HepG2 (cell line): ENCODE data around the gene C11orf58. TPM values are rescaled to one million over a fixed set of nuclear protein-coding genes. Genes with fewer than 3 reads are reported as not detected.

Source experiments
- ATAC-seq: fragments of 200-7000 bp; cut with Tn5 transposase; 3 replicates; pipeline ENCODE4 v1.9.1; 2020; ENCODE audit warnings: mild to moderate bottlenecking, moderate library complexity
- BruUV-seq: library from RNA; stranded (reverse); fragments of 400-500 nt; replicated peaks from 2 replicates; lab custom pipeline; 2021; lab: Mats Ljungman, UMichigan
- CTCF ChIA-PET: fragments of 300-600 bp; formaldehyde crosslinking; extraction: SDS; loops from one replicate; lab custom pipeline; 2021; ENCODE audit warnings: low total read pairs, inconsistent platforms, low intra/inter-chr PET ratio; lab: Yijun Ruan, JAX
- POLR2A ChIA-PET: fragments of 350-600 bp; sonication (Branson Sonifier 250); formaldehyde crosslinking; loops from one replicate; lab custom pipeline; 2020; ENCODE audit warnings: antibody characterized with exemption, inconsistent platforms; lab: Yijun Ruan, JAX
- DNase-seq: peaks from one replicate; pipeline ENCODE4 v3.0.0-alpha.2; 2015; ENCODE audit warnings: low spot score
- FAIRE-seq: peaks from 3 replicates; lab custom pipeline; 2011; peaks lifted over from hg19 to GRCh38; lab: Jason Lieb, UNC
- H2AFZ ChIP-seq: one replicate; pipeline ENCODE4 v1.6.1; 2011; ENCODE audit warnings: low read length, inconsistent platforms
- H3K27ac ChIP-seq: fragments of 300-600 bp; 3 replicates; pipeline ENCODE4 v1.8.0; 2011; ENCODE audit warnings: mixed run types, mild to moderate bottlenecking, mixed read lengths, low read length, inconsistent platforms; ENCODE audit not compliant: insufficient read depth; ENCODE audit errors: extremely low read length
- H3K27me3 ChIP-seq, 2 experiments: fragments of 200-600 bp in 1 of 2; 2 replicates in 1 of 2; 3 replicates in 1 of 2; pipeline versions ENCODE4 v1.6.0 to v1.8.0; 2011; ENCODE audit warnings: low read length in 2 of 2, mild to moderate bottlenecking in 2 of 2, moderate library complexity in 2 of 2, inconsistent platforms in 1 of 2; ENCODE audit not compliant: insufficient read depth in 2 of 2, control insufficient read depth in 1 of 2
- H3K36me3 ChIP-seq, 2 experiments: fragments of 200-600 bp in 1 of 2; replicated peaks in 1 of 2; 2 replicates in 1 of 2; 3 replicates in 1 of 2; pipeline versions ENCODE4 v1.5.1 to v1.8.0; 2011; ENCODE audit warnings: low read length in 2 of 2, inconsistent platforms in 1 of 2; ENCODE audit not compliant: insufficient read depth in 2 of 2, control insufficient read depth in 1 of 2
- H3K4me1 ChIP-seq: 2 replicates; pipeline ENCODE4 v1.5.1; 2012; ENCODE audit warnings: low read length, inconsistent platforms; ENCODE audit not compliant: insufficient read depth
- H3K4me2 ChIP-seq: 2 replicates; pipeline ENCODE4 v1.6.0; 2011; ENCODE audit warnings: low read depth, low read length, inconsistent platforms
- H3K4me3 ChIP-seq, 3 experiments: fragments of 200-600 bp in 1 of 3; sonication (generic), shearing (Covaris generic) in 1 of 3; replicated peaks in 1 of 3; 2 replicates each; pipeline ENCODE4 v1.5.1; 2011 to 2016; ENCODE audit warnings: low read length in 3 of 3, inconsistent platforms in 2 of 3, low read depth in 2 of 3, mild to moderate bottlenecking in 2 of 3, control low read depth in 1 of 3, mixed read lengths in 1 of 3; ENCODE audit not compliant: insufficient read depth in 1 of 3
- H3K79me2 ChIP-seq: one replicate; pipeline ENCODE4 v1.6.1; 2011; ENCODE audit warnings: low read length, inconsistent platforms; ENCODE audit not compliant: insufficient read depth
- H3K9ac ChIP-seq: 2 replicates; pipeline ENCODE4 v1.6.0; 2011; ENCODE audit warnings: mild to moderate bottlenecking, low read depth, low read length, inconsistent platforms; ENCODE audit not compliant: insufficient read depth
- H3K9me3 ChIP-seq: 2 replicates; pipeline ENCODE4 v1.5.1; 2012; ENCODE audit warnings: mild to moderate bottlenecking, low read length
- H4K20me1 ChIP-seq: 2 replicates; pipeline ENCODE4 v1.6.0; 2011; ENCODE audit warnings: inconsistent platforms, mild to moderate bottlenecking, low read length, moderate library complexity; ENCODE audit not compliant: insufficient read depth
- HMG20A ChIP-seq: IDR thresholded peaks from 2 replicates; pipeline ENCODE4 v1.6.1; 2016; ENCODE audit warnings: borderline replicate concordance
- HOXD1 ChIP-seq: sonication (generic); formaldehyde crosslinking; IDR thresholded peaks from 2 replicates; pipeline ENCODE4 v1.5.0; 2020; ENCODE audit warnings: missing genetic modification reagents
- LCORL ChIP-seq, 2 experiments: fragments of 450-650 bp in 1 of 2; sonication (generic) in 1 of 2; formaldehyde crosslinking in 1 of 2; IDR thresholded peaks; 2 replicates each; pipeline versions ENCODE4 v1.5.0 to v1.6.1; 2017 to 2020; ENCODE audit warnings: antibody characterized with exemption in 1 of 2, missing genetic modification reagents in 1 of 2
- NFYC ChIP-seq: IDR thresholded peaks from 2 replicates; pipeline ENCODE4 v1.6.1; 2016; ENCODE audit warnings: missing genetic modification reagents, missing compliant biosample characterization
- RFX5 ChIP-seq: IDR thresholded peaks from 2 replicates; pipeline ENCODE4 v1.6.1; 2011; ENCODE audit warnings: low read depth, low read length, improper control_type of control experiment
- SKIL ChIP-seq: sonication (generic); formaldehyde crosslinking; IDR thresholded peaks from 2 replicates; pipeline ENCODE4 v1.8.0; 2022; ENCODE audit warnings: missing genetic modification reagents, mild to moderate bottlenecking, moderate library complexity, borderline replicate concordance
- ZFP36 ChIP-seq: fragments of 150-350 bp; IDR thresholded peaks from 2 replicates; pipeline ENCODE4 v1.6.1; 2018; ENCODE audit warnings: borderline replicate concordance, low read length, low read depth; ENCODE audit not compliant: partially characterized antibody
- ZNF691 ChIP-seq: sonication (generic); formaldehyde crosslinking; IDR thresholded peaks from 2 replicates; pipeline ENCODE4 v1.4.0; 2020; ENCODE audit warnings: missing genetic modification reagents, low read depth, mild to moderate bottlenecking, borderline replicate concordance
- ZNF720 ChIP-seq: sonication (generic); formaldehyde crosslinking; IDR thresholded peaks from 2 replicates; pipeline ENCODE4 v1.4.0; 2020; ENCODE audit warnings: missing genetic modification reagents
- ZNF766 ChIP-seq: sonication (generic); formaldehyde crosslinking; IDR thresholded peaks from 2 replicates; pipeline ENCODE4 v1.5.0; 2020; ENCODE audit warnings: missing genetic modification reagents, borderline replicate concordance
- ZNF772 ChIP-seq: sonication (generic); formaldehyde crosslinking; IDR thresholded peaks from 2 replicates; pipeline ENCODE4 v1.5.0; 2020; ENCODE audit warnings: mild to moderate bottlenecking, missing genetic modification reagents
- WGBS: methylation state at CpG from one replicate; pipeline ENCODE4 v1.1.6; 2017; ENCODE audit warnings: low lambda C conversion rate; 5-methylcytosine and 5-hydroxymethylcytosine counted together
- in situ Hi-C: cut with HindIII; loops from 2 replicates; pipeline ENCODE4 v1.10.0; 2017; ENCODE audit warnings: low pct_unique_long_range_greater_than_20kb; ENCODE audit not compliant: extremely low pct_ligation_motif_present
- intact Hi-C: fragments of 100-400 bp; cut with micrococcal nuclease; formaldehyde crosslinking; loops from one replicate; pipeline ENCODE4 v1.10.0; 2022; ENCODE audit not compliant: unreplicated experiment
- polyA plus RNA-seq, 8 experiments: library from polyadenylated mRNA; depleted of rRNA in 3 of 8; stranded (reverse) in 7 of 8; unstranded in 1 of 8; fragments of >200 nt; fragmentation: Illumina TruSeq in 4 of 8; extraction: Trizol in 4 of 8; gene quantifications; 2 replicates each; pipeline versions ENCODE4 v1.2.1 to v1.2.3, GENCODE V29; 2011 to 2016; ENCODE audit warnings: low read depth in 4 of 8, missing spikeins in 1 of 8, mixed read lengths in 1 of 8; ENCODE audit not compliant: insufficient read depth in 1 of 8
- total RNA-seq, 5 experiments: library from RNA; depleted of rRNA; stranded (reverse); fragments of >200 nt; fragmentation: Illumina TruSeq; extraction: Trizol; gene quantifications; 2 replicates each; pipeline ENCODE4 v1.2.3, GENCODE V29; 2016; ENCODE audit warnings: low read depth in 1 of 5
- TF ChIP-seq, protein P1 (sequence below), 2 experiments: fragments of 450-650 bp in 1 of 2; sonication (generic) in 1 of 2; formaldehyde crosslinking; IDR thresholded peaks; 2 replicates each; pipeline versions ENCODE4 v1.5.0 to v1.8.0; 2020 to 2022; ENCODE audit warnings: mild to moderate bottlenecking in 1 of 2, missing genetic modification reagents in 1 of 2

C11orf58 gene
- total and polyA plus RNA-seq, 2 of the 13 experiments (the other 11 are each of a cell fraction or from before 2014, with no cell fraction given): 83.8 to 167 TPM

GRCh38 chr11:16781936-16782919, 43.8 kb downstream of the C11orf58 start:
- BruUV-seq: no TSS peak
- intact Hi-C loops: loop anchor here (10.0 kb wide), 1 partner anchor 143 kb away; no protein-coding TSS in a partner anchor
- TF ChIP-seq NFYC (CRISPR knock-in tag) (no peak), ZFP36 (no peak), ZNF772 (CRISPR knock-in tag) (no peak), LCORL (IDR thresholded peaks at IDR 0.05) (no peak), LCORL (CRISPR knock-in tag; IDR thresholded peaks at IDR 0.05) (no peak)

GRCh38 chr11:16783321-16783801, 44.9 kb downstream of the C11orf58 start:
- no peak for ATAC-seq
- 100% methylated on average over 3 of the region's 22 CpGs for WGBS
- in situ Hi-C loops (no loop called here), intact Hi-C loops (loop anchor here (10.0 kb wide), 1 partner anchor 141 kb away; no protein-coding TSS in a partner anchor)
- no peaks in the 10 kb centered on the region for H3K79me2 ChIP-seq
- no peaks in the 10 kb centered on the region for H3K27me3 ChIP-seq
- H2AFZ ChIP-seq: no peak overlapping the region
- H4K20me1 ChIP-seq: no peaks in the 10 kb centered on the region
- ChIA-PET POLR2A (no interaction called here), CTCF (no interaction called here)
- FAIRE-seq: no peak
- H3K9me3 ChIP-seq: no peaks in the 10 kb centered on the region
- H3K4me2 ChIP-seq: no peak overlapping the region
- H3K4me1 ChIP-seq: peaks cover 49% of the 10 kb centered on the region
- no peak for DNase-seq
- no TSS peak for BruUV-seq
- H3K4me3 ChIP-seq: no peak overlapping the region
- H3K27ac ChIP-seq: no peak overlapping the region
- H3K9ac ChIP-seq: no peak overlapping the region
- peaks cover under 1 to 5% of the 10 kb centered on the region in 2 experiments; a peak in 4 of 5 replicates for H3K36me3 ChIP-seq
- TF ChIP-seq ZNF720 (CRISPR knock-in tag) (no peak), ZNF766 (CRISPR knock-in tag) (no peak), HOXD1 (CRISPR knock-in tag) (no peak), HMG20A (no peak), RFX5 (no peak), ZNF691 (CRISPR knock-in tag) (no peak), SKIL (CRISPR knock-in tag) (no peak)
- TF ChIP-seq, protein P1, sequence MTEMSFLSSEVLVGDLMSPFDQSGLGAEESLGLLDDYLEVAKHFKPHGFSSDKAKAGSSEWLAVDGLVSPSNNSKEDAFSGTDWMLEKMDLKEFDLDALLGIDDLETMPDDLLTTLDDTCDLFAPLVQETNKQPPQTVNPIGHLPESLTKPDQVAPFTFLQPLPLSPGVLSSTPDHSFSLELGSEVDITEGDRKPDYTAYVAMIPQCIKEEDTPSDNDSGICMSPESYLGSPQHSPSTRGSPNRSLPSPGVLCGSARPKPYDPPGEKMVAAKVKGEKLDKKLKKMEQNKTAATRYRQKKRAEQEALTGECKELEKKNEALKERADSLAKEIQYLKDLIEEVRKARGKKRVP (CRISPR knock-in tag; IDR thresholded peaks at IDR 0.05): no peak

More at GRCh38 chr11:16781936-16782919, 43.8 kb downstream of the C11orf58 start:
- no peak overlapping the region for H3K4me3 ChIP-seq
- in situ Hi-C loops: no loop called here
- no peaks in the 10 kb centered on the region for H3K9me3 ChIP-seq
- no peak overlapping the region for H2AFZ ChIP-seq
- H4K20me1 ChIP-seq: no peaks in the 10 kb centered on the region
- POLR2A ChIA-PET: no interaction called here
- H3K79me2 ChIP-seq: no peaks in the 10 kb centered on the region
- H3K4me2 ChIP-seq: no peak overlapping the region
- no peak overlapping the region for H3K9ac ChIP-seq
- 89% methylated on average over 9 of the region's 11 CpGs for WGBS
- H3K27me3 ChIP-seq: no peaks in the 10 kb centered on the region
- ATAC-seq: no peak
- CTCF ChIA-PET: no interaction called here
- H3K27ac ChIP-seq: no peak overlapping the region
- no peak for FAIRE-seq
- peaks cover 42% of the 10 kb centered on the region for H3K4me1 ChIP-seq
- DNase-seq: no peak
- H3K36me3 ChIP-seq: peaks cover 2 to 5% of the 10 kb centered on the region in 2 experiments; a peak in 4 of 5 replicates
